ENCODE data around the gene TIMD4. TPM values are rescaled to one million over a fixed set of nuclear protein-coding genes. Genes with fewer than 3 reads are reported as not detected.

The TIMD4 gene
- total RNA-seq, 1 donor from 2014 or later = not detected

- FAIRE-seq (no peak), DNase-seq (ENCODE audit: low read depth) (no peak)
- no peaks in the 10 kb centered on the region for H3K4me1 ChIP-seq (ENCODE audit: insufficient read depth, low read length)
- H4K20me1 ChIP-seq (ENCODE audit: insufficient read depth, low read length) = no peaks in the 10 kb centered on the region
- TF ChIP-seq, protein P1, sequence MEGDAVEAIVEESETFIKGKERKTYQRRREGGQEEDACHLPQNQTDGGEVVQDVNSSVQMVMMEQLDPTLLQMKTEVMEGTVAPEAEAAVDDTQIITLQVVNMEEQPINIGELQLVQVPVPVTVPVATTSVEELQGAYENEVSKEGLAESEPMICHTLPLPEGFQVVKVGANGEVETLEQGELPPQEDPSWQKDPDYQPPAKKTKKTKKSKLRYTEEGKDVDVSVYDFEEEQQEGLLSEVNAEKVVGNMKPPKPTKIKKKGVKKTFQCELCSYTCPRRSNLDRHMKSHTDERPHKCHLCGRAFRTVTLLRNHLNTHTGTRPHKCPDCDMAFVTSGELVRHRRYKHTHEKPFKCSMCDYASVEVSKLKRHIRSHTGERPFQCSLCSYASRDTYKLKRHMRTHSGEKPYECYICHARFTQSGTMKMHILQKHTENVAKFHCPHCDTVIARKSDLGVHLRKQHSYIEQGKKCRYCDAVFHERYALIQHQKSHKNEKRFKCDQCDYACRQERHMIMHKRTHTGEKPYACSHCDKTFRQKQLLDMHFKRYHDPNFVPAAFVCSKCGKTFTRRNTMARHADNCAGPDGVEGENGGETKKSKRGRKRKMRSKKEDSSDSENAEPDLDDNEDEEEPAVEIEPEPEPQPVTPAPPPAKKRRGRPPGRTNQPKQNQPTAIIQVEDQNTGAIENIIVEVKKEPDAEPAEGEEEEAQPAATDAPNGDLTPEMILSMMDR (IDR thresholded peaks at IDR 0.05; ENCODE audit: insufficient read depth, low read depth, low read length) = no peak
- no peak for TF ChIP-seq EZH2 (IDR thresholded peaks at IDR 0.05; ENCODE audit: insufficient read depth, low read length)
- no peak overlapping the region for H3K4me3 Mint-ChIP-seq (ENCODE audit: unreplicated experiment)
- no peaks in the 10 kb centered on the region for H3K27me3 Mint-ChIP-seq (ENCODE audit: low read depth, unreplicated experiment)
- peaks cover 2% of the 10 kb centered on the region for H3K4me1 Mint-ChIP-seq (ENCODE audit: low read depth, unreplicated experiment)
- no peak overlapping the region for H3K4me2 ChIP-seq (ENCODE audit: low read length)
- no peak overlapping the region for H3K4me3 ChIP-seq (ENCODE audit: insufficient read depth, low read depth, low read length)
- H3K9me3 ChIP-seq (ENCODE audit: insufficient read depth, low read depth, low read length) = no peaks in the 10 kb centered on the region
- H3K79me2 ChIP-seq (ENCODE audit: insufficient read depth, low read length) = no peaks in the 10 kb centered on the region
- no peak overlapping the region for H3K27ac ChIP-seq (ENCODE audit: low read depth, low read length)
- H3K27ac Mint-ChIP-seq (ENCODE audit: unreplicated experiment) = no peak overlapping the region
- H3K36me3 Mint-ChIP-seq (ENCODE audit: low read depth, unreplicated experiment) = no peaks in the 10 kb centered on the region
- no peaks in the 10 kb centered on the region for H3K36me3 ChIP-seq (ENCODE audit: insufficient read depth, low read length)
- no peak overlapping the region for H3K9ac ChIP-seq (ENCODE audit: low read length)
- peaks cover 3% of the 10 kb centered on the region for H3K9me3 Mint-ChIP-seq (ENCODE audit: unreplicated experiment)
- H3K27me3 ChIP-seq (ENCODE audit: insufficient read depth, low read length) = no peaks in the 10 kb centered on the region
- no peak overlapping the region for H2AFZ ChIP-seq (ENCODE audit: low read depth, low read length)
Observed at GRCh38 chr5:156871212-156871611, 91.8 kb downstream of the TIMD4 start.

DNA sequence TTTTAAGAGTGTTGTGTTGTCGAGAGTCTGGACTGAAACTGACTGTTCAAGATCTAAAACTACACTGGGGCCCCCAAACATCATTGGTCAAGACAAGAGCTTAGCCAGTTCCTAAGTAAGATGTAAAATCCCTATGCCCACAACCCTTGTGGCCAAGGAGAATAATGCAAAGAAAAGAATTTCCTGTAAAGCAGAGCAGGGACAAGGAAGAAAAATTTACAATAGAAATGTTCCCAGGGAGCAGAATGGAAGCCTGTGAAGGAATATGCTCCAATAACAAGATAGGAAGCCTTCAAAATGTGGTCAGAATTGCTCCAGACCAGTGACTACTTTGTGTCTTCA is 92.6 kb downstream of the TIMD4 start:
- Histone ChIP-seq H3K79me2 (ENCODE audit: insufficient read depth, low read length) (no peaks in the 10 kb centered on the region), H3K27me3 (ENCODE audit: insufficient read depth, low read length) (no peaks in the 10 kb centered on the region), H4K20me1 (ENCODE audit: insufficient read depth, low read length) (no peaks in the 10 kb centered on the region), H3K4me2 (ENCODE audit: low read length) (no peak overlapping the region), H3K9ac (ENCODE audit: low read length) (no peak overlapping the region), H3K27ac (ENCODE audit: low read depth, low read length) (no peak overlapping the region), H2AFZ (ENCODE audit: low read depth, low read length) (no peak overlapping the region), H3K4me3 (ENCODE audit: insufficient read depth, low read depth, low read length) (no peak overlapping the region), H3K4me1 (ENCODE audit: insufficient read depth, low read length) (no peaks in the 10 kb centered on the region), H3K36me3 (ENCODE audit: insufficient read depth, low read length) (no peaks in the 10 kb centered on the region), H3K9me3 (ENCODE audit: insufficient read depth, low read depth, low read length) (no peaks in the 10 kb centered on the region)
- Mint-ChIP-seq H3K9me3 (ENCODE audit: unreplicated experiment) (peaks cover 3% of the 10 kb centered on the region), H3K36me3 (ENCODE audit: low read depth, unreplicated experiment) (no peaks in the 10 kb centered on the region), H3K4me3 (ENCODE audit: unreplicated experiment) (no peak overlapping the region), H3K27me3 (ENCODE audit: low read depth, unreplicated experiment) (no peaks in the 10 kb centered on the region), H3K4me1 (ENCODE audit: low read depth, unreplicated experiment) (peaks cover 2% of the 10 kb centered on the region), H3K27ac (ENCODE audit: unreplicated experiment) (no peak overlapping the region)
- DNase-seq (ENCODE audit: low read depth) = no peak
- FAIRE-seq = no peak
- no peak for TF ChIP-seq EZH2 (IDR thresholded peaks at IDR 0.05; ENCODE audit: insufficient read depth, low read length)
- TF ChIP-seq, protein P1 (IDR thresholded peaks at IDR 0.05; ENCODE audit: insufficient read depth, low read depth, low read length) = no peak

Other genes with a start within 250 kb of the TIMD4 start
- not detected in 2 replicates for gene PPP1R2B, start 112.9 kb downstream of the TIMD4 start, total RNA-seq
- 1.3 and 2.0 TPM in 2 replicates for gene HAVCR1, start 95.9 kb upstream of the TIMD4 start, total RNA-seq
- gene HAVCR2, start 145.8 kb upstream of the TIMD4 start, total RNA-seq = 7.4 and 10.0 TPM in 2 replicates
- gene MED7, start 179.6 kb upstream of the TIMD4 start, total RNA-seq = 9.3 and 9.6 TPM in 2 replicates
- gene GARIN3, start 203.0 kb upstream of the TIMD4 start, total RNA-seq = not detected in 2 replicates
- 0.48 and 0.67 TPM in 2 replicates for gene ITK, start 217.6 kb upstream of the TIMD4 start, total RNA-seq